Measurements from ENCODE around the gene HPCAL1. TPM values are rescaled to one million over a fixed set of nuclear protein-coding genes. Genes with fewer than 3 reads are reported as not detected.

Gene HPCAL1
- total and polyA plus RNA-seq, 2 of the 4 experiments (the other 2 are of a cell fraction) = 8.2 to 33.7 TPM

GRCh38 chr2:10253596-10254372 is 48.9 kb upstream of the HPCAL1 start:
- Histone ChIP-seq H2AK5ac (ENCODE audit: low read depth, low read length) (no peak overlapping the region), H3K79me1 (ENCODE audit: low read depth in 1 of 2, low read length in 2 of 2) (no peaks in the 10 kb centered on the region), H3K14ac (replicated peaks; ENCODE audit: low read depth, low read length) (no peak overlapping the region), H4K8ac (ENCODE audit: low read depth in 2 of 2, low read length in 2 of 2) (no peak overlapping the region), H3K4me3 (ENCODE audit: insufficient read depth, low read depth, low read length) (no peak overlapping the region), H3K56ac (ENCODE audit: extremely low read depth, insufficient read depth, low read length) (no peak overlapping the region), H2AK9ac (replicated peaks; ENCODE audit: low read depth, low read length, poor library complexity) (no peak overlapping the region), H4K5ac (ENCODE audit: low read depth, low read length) (no peak overlapping the region), H3K27ac (ENCODE audit: insufficient read depth, low read length) (no peak overlapping the region), H3K4me1 (ENCODE audit: control insufficient read depth, insufficient read depth, low read length) (no peaks in the 10 kb centered on the region), H3K23ac (ENCODE audit: low read depth, low read length) (no peak overlapping the region), H2AFZ (replicated peaks; ENCODE audit: low read length, poor library complexity) (no peak overlapping the region), H3K4me2 (ENCODE audit: low read depth, low read length) (no peak overlapping the region), H3K9me3 (ENCODE audit: control insufficient read depth, insufficient read depth, low read length) (peaks cover 10% of the 10 kb centered on the region), H3K9me1 (ENCODE audit: insufficient read depth, low read length) (no peaks in the 10 kb centered on the region), H3K27me3 (ENCODE audit: control insufficient read depth, insufficient read depth, low read length) (peaks cover 17% of the 10 kb centered on the region), H3K4ac (ENCODE audit: low read depth, low read length) (no peak overlapping the region), H2BK5ac (ENCODE audit: low read depth, low read length, poor library complexity, severe bottlenecking) (no peak overlapping the region), H3K36me3 (ENCODE audit: control insufficient read depth, insufficient read depth, low read length) (no peaks in the 10 kb centered on the region), H3K9ac (ENCODE audit: low read depth, low read length) (no peak overlapping the region), H4K20me1 (ENCODE audit: insufficient read depth, low read length) (no peaks in the 10 kb centered on the region), H3K18ac (ENCODE audit: low read depth, low read length) (no peak overlapping the region), H2BK20ac (ENCODE audit: low read depth, low read length) (no peak overlapping the region), H2BK15ac (ENCODE audit: low read depth, low read length) (no peak overlapping the region), H4K91ac (ENCODE audit: insufficient read depth, low read depth, low read length) (no peak overlapping the region), H2BK120ac (ENCODE audit: low read depth, low read length) (no peak overlapping the region)
- in situ Hi-C loops (cut with MboI; ENCODE audit: low sequenced_read_pairs) (no loop called here), intact Hi-C loops (cut with micrococcal nuclease) (no loop called here), dilution Hi-C loops (cut with HindIII; ENCODE audit: low sequenced_read_pairs, unreplicated experiment) (no loop called here)
- TF ChIP-seq FOS (IDR thresholded peaks at IDR 0.05; ENCODE audit: low read depth, low read length) = no peak
- TF ChIP-seq MAFK (IDR thresholded peaks at IDR 0.05; ENCODE audit: low read depth, low read length) = no peak
- TF ChIP-seq POLR2A (IDR thresholded peaks at IDR 0.05; ENCODE audit: low read depth, low read length) = no peak
- TF ChIP-seq CHD1 (IDR thresholded peaks at IDR 0.05; ENCODE audit: low read depth, low read length) = no peak
- no peak for TF ChIP-seq RCOR1 (IDR thresholded peaks at IDR 0.05; ENCODE audit: insufficient replicate concordance, low read length)
- TF ChIP-seq CEBPB (IDR thresholded peaks at IDR 0.05; ENCODE audit: low read depth, low read length) = no peak
- TF ChIP-seq NFE2L2 (IDR thresholded peaks at IDR 0.05; ENCODE audit: low read depth, low read length) = no peak
- TF ChIP-seq RFX5 (IDR thresholded peaks at IDR 0.05; ENCODE audit: low read depth, low read length) = no peak
- TF ChIP-seq CTCF (conservative IDR thresholded peaks at IDR 0.05; ENCODE audit: low read depth, low read length) = no peak
- TF ChIP-seq RAD21 (IDR thresholded peaks at IDR 0.05; ENCODE audit: low read length) = no peak
- no peak for TF ChIP-seq ELK1 (IDR thresholded peaks at IDR 0.05; ENCODE audit: borderline replicate concordance, low read depth, low read length)
- no peak for TF ChIP-seq BHLHE40 (IDR thresholded peaks at IDR 0.05; ENCODE audit: low read depth, low read length)
- TF ChIP-seq USF2 (IDR thresholded peaks at IDR 0.05; ENCODE audit: low read depth, low read length) = no peak
- no peak for ATAC-seq (ENCODE audit: low read depth)
- ChIA-PET CTCF (no interaction called here), POLR2A (ENCODE audit: unreplicated experiment) (no interaction called here)
- WGBS, 2 experiments (ENCODE audit: extremely low coverage in 2 of 2, insufficient read length in 1 of 2) = 78% methylated on average over 9 of the region's 18 CpGs; no CpG with 5 or more reads in 1 of the 2 experiments
- BruUV-seq (replicated peaks) = no TSS peak
- DNase-seq = no peak
